Measurements from ENCODE around the gene NOS1AP.
"Not testable (repeated sequence)": the region's sequence is repeated elsewhere in the genome, so short reads cannot be mapped to it uniquely, and the experiment has no call there.

Gene NOS1AP

DNA sequence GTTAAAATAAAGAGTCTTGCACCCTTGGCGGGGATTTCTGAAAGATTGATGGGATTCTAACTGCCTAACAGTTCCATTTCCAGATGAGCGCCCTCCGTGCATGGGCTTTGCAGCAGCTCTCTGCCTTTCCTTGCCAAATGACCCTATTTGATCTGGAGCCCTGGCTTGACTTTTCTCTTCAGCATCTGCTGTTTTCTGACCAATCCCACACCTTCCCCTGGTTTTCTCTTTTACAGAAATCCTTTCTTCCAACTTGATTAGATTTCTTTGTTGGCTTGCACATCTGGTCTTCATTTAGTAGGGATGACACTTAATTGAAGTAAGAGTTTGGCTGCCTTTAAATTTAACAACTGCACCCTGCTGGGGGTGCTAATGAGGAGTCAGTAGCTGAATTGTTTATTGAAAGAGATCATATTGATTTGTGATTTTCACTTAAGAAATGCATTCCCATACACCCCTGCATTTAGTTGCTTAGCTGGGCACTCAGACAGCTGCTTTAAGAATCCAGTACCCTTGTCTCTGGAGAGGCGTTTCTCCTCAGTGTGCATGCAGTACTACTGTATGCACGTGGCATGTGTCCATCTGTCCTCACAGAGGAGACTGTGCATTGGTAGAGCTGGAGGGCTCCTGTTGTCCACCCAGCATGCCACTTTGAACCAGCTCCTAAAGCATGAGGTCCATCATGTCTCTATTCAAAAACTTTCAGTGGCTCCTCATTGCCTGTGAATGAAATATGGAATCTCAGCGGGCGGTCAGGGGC, 99.7 kb downstream of the NOS1AP start:
- no peak for DNase-seq (ENCODE audit: low spot score)

DNA sequence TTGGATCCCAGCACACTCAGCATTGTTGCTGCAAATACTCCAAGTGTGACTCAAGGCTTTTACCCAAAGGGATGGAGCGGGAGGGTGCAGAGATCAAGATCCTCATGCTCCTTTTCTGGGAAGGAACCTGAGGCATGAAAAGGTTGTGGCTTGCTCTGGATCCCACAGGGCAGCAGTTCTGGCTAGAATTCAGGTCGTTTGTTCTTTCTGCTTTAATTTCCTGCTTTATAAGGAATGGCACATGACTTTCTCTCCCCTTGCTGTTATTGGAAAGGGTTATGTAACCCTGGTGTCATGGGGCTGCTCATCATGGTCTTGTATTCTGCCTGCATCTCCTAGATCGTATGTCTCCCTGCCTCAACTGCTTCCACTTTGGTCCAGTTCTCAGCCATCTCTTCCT, 101.6 kb downstream of the NOS1AP start:
- no peak for DNase-seq (ENCODE audit: low spot score)

DNA sequence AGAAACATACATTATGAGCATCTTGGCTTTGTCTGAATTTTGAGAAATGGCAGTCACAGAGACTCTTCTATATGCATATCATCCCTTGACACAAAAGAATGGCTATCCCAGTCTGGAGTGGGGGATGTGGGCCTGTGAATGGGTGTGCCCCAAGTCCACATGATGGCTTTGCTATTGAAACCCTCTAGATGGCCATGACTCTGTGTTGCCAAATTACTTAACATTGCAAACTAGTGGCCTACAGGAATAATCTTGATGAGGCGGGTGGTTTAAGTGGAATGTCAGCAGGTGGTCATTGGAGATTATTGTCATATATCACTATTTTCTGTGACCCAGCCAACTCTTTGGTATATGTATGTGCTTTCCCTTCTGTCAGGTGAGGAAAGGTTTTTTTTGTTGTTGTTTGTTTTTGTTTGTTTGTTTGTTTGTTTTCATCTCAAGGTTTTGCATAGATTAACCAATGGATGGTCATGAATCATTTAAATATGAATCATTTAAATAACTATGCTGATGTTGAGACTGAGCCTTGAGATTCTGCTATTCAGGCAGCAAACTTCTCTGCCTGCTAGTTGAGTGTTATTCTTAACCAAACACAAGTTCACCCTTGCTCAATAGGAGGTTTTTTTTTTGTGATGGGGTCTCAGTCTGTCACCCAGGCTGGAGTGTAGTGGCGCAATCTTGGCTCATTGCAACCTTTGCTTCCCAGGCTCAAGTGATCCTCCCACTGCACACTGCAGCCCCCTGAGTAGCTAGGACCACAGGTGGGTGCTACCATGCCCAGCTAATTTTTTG, 103.0 kb downstream of the NOS1AP start:
- DNase-seq (ENCODE audit: low spot score): no peak

DNA sequence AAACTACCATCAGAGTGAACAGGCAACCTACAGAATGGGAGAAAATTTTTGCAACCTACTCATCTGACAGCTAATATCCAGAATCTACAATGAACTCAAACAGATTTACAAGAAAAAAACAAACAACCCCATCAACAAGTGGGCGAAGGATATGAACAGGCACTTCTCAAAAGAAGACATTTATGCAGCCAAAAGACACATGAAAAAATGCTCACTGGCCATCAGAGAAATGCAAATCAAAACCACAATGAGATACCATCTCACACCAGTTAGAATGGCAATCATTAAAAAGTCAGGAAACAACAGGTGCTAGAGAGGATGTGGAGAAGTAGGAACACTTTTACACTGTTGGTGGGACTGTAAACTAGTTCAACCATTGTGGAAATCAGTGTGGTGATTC, 104.1 kb downstream of the NOS1AP start:
- DNase-seq (ENCODE audit: low spot score): not testable (repeated sequence)

DNA sequence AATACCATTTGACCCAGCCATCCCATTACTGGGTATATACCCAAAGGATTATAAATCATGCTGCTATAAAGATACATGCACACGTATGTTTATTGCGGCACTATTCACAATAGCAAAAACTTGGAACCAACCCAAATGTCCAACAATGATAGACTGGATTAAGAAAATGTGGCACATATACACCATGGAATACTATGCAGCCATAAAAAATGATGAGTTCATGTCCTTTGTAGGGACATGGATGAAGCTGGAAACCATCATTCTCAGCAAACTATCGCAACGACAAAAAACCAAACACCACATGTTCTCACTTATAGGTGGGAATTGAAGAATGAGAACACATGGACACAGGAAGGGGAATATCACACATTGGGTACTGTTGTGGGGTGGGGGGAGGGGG, 104.5 kb downstream of the NOS1AP start:
- DNase-seq (ENCODE audit: low spot score): not testable (repeated sequence)

GRCh38 chr1:162175379-162176081, 106.0 kb downstream of the NOS1AP start:
- no peak for DNase-seq (ENCODE audit: low spot score)

GRCh38 chr1:162177126-162177525, 107.6 kb downstream of the NOS1AP start:
- DNase-seq (ENCODE audit: low spot score): no peak

DNA sequence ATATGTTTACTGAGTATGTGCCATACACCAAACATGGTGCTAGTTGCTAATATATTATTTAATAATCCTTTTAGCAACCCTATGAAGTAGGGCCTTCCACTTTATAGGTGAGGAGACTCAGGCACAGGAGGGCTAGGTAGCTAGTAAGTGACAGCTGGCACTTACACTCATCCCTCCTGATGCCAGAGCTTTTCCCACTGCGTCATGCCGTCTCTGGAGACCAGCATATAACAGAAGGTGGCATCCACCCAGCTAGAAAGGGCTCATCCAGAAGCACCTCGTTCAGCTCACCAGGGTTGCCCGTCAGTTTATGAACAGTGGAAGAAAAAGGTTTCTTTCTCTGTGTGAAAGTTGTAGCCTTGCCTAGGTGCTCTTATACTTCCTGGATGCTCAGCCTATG, 108.9 kb downstream of the NOS1AP start:
- DNase-seq (ENCODE audit: low spot score): no peak

DNA sequence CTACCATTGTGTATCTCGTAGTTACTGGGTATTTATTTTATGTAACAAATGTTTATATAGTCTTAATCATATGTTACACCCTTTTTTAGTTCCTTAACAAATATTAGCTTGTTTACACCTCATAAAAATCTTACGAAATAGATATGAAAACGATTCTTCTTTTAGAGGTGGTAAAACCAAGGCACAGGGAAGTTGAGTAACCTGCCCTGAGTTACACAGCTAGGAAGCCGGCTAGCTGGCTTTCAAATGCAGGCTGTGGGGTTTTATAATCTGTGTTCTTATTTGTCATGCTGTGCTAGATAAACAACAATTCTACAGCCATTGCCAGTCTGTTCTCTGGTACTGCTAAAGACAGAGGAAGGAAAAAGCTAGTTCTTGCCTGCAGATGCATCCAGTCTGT, 109.6 kb downstream of the NOS1AP start:
- no peak for DNase-seq (ENCODE audit: low spot score)

- no peak for DNase-seq (ENCODE audit: low spot score)
These were observed 111.3 kb downstream of the NOS1AP start for GRCh38 chr1:162180813-162181212.

DNA sequence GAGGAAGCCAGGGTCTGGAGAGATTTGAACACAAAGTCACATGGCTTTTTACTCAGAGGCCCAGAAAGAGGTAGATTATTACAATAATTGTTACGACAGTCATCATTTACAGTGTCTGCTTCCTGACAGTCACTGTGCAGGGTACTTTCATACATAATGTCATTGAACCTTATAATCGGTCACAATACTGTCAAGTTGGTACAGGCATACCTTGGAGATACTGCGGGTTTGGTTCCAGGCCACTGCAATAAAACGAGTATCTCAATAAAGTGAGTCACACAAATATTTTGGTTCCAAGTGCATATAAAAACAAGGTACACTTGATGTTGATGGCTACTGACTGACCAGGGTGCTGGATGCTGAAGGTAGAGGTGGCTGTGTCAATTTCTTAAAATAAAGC, 112.6 kb downstream of the NOS1AP start:
- no peak for DNase-seq (ENCODE audit: low spot score)

GRCh38 chr1:162185314-162186025, 116.0 kb downstream of the NOS1AP start:
- DNase-seq (ENCODE audit: low spot score): no peak

DNA sequence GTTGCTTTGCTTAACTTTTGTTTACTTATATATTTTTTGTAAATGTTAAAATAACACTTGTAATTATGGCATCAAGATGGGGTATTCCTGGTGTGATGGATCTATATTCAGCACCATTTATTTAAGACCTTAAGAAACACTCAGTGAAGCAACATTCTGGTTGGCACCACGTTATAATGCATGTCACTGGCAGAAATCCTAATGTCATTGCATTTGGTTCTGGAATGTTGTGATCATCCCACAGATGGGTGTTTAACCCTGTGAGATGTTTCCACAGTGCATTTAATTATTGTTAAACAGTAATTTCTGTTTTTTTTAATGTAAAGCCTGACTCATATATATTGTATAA, 116.5 kb downstream of the NOS1AP start:
- no peak for DNase-seq (ENCODE audit: low spot score)

- DNase-seq (ENCODE audit: low spot score): no peak
These were observed 116.9 kb downstream of the NOS1AP start for GRCh38 chr1:162186406-162186805.

DNA sequence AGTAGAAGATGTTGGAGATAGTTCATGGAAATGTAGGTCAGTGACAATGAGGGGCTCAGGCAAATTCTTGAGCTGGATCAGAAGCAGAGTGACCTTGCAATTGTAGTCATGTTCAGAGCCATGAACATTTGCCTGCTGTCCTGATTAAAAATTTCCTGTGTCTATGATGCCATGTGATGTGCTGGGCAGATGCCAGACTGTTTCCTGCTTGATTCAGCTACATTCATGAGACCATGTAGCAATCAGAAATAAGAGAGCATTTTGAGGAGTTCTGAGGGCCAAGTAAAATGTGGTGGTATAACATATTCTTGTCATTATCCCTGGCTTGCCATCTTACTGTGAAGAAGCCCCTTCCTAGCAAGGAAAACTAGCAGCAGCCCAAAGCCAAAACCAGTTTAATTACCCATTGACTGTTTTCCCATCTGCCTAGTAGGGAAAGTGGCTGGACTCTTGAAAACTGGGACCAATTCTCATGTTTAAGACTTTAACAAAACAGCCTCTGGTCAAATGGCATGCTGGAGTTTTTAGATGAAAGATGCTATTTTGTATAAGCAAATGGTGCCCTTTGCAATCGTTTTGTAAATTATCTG, 118.3 kb downstream of the NOS1AP start:
- DNase-seq (ENCODE audit: low spot score): no peak

- DNase-seq (ENCODE audit: low spot score): no peak
These were observed 119.9 kb downstream of the NOS1AP start for GRCh38 chr1:162189345-162189744.

- no peak for DNase-seq (ENCODE audit: low spot score)
These were observed 122.2 kb downstream of the NOS1AP start for GRCh38 chr1:162191396-162192305.

- DNase-seq (ENCODE audit: low spot score): no peak
These were observed 122.8 kb downstream of the NOS1AP start for GRCh38 chr1:162192306-162192678.

- DNase-seq (ENCODE audit: low spot score): no peak
These were observed 123.3 kb downstream of the NOS1AP start for GRCh38 chr1:162192763-162193162.

GRCh38 chr1:162193221-162193620, 123.7 kb downstream of the NOS1AP start:
- no peak for DNase-seq (ENCODE audit: low spot score)

- no peak for DNase-seq (ENCODE audit: low spot score)
These were observed 124.3 kb downstream of the NOS1AP start for GRCh38 chr1:162193815-162194214.

Measured in HuH-7 (cell line).